Measurements from ENCODE around the gene FAM53A. TPM values are rescaled to one million over a fixed set of nuclear protein-coding genes. Genes with fewer than 3 reads are reported as not detected.

FAM53A gene
- total and polyA plus RNA-seq, 10 of the 15 experiments (the other 5 are each of a cell fraction or from before 2014, with no cell fraction given): 0.02 to 0.87 (median 0.38) TPM; not detected in 2

DNA sequence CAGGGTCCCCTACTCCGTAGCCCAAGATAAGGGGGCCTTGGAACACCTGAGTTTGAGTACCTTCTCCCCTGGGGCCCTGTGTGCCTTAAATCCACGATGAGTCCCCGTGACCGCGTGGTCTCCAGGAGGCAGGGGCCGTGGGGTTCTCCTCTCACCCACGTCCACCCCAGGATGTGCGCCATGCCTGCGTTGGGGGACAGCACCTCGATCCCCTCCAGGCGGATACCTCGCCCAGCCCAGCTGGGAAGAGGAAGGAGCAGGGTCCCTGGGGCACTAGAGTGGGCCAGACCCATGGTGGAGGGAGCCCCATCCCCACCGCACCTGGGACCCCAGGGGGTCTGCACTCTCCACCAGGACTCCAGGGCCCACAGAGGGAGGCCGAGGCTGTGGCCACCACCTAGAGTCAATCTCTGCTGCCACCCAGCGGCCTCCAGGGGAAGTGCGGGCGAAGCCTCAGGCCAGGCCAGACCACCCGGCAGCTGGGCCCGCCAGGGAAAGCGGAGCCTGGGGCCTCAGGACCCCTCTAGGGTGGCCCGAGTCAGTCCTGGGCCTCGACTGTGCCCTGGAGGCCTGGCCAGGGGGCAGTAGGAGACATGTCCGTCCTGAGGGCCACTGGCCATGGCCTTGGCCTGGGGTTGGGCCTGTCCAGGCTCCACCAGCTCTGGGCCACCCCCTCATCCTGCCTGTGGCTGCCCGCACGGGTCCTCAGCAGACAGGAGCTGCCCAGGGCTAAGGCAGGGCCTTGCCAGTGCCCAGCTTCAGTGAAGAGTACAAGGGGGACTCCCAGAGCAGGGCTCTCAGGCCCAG is 55.0 kb downstream of the FAM53A start (continued):
- TF ChIP-seq CHD1 (IDR thresholded peaks at IDR 0.05; ENCODE audit: low read depth, low read length) (no peak), FOS (IDR thresholded peaks at IDR 0.05; ENCODE audit: borderline replicate concordance, extremely low read depth, insufficient read length) (no peak), YY1 (IDR thresholded peaks at IDR 0.05; ENCODE audit: low read depth, low read length) (0 out of 2 replicates have a peak, but pooled peaks have one; percentile 16), RAD21 (IDR thresholded peaks at IDR 0.05; ENCODE audit: insufficient read depth, low read depth, low read length) (peak; percentile 64), EGR1 (IDR thresholded peaks at IDR 0.05; ENCODE audit: borderline replicate concordance in 1 of 2, low read depth in 2 of 2, low read length in 2 of 2) (no peak), SIN3A (IDR thresholded peaks at IDR 0.05; ENCODE audit: low read depth, low read length) (no peak), SMC3 (IDR thresholded peaks at IDR 0.05; ENCODE audit: borderline replicate concordance, low read length) (peak; percentile 35)
- TF ChIP-seq, protein P1, sequence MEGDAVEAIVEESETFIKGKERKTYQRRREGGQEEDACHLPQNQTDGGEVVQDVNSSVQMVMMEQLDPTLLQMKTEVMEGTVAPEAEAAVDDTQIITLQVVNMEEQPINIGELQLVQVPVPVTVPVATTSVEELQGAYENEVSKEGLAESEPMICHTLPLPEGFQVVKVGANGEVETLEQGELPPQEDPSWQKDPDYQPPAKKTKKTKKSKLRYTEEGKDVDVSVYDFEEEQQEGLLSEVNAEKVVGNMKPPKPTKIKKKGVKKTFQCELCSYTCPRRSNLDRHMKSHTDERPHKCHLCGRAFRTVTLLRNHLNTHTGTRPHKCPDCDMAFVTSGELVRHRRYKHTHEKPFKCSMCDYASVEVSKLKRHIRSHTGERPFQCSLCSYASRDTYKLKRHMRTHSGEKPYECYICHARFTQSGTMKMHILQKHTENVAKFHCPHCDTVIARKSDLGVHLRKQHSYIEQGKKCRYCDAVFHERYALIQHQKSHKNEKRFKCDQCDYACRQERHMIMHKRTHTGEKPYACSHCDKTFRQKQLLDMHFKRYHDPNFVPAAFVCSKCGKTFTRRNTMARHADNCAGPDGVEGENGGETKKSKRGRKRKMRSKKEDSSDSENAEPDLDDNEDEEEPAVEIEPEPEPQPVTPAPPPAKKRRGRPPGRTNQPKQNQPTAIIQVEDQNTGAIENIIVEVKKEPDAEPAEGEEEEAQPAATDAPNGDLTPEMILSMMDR (IDR thresholded peaks at IDR 0.05 in 2 of 3, conservative IDR thresholded peaks at IDR 0.05 in 1 of 3; ENCODE audit: control insufficient read depth in 2 of 3, extremely low read depth in 1 of 3, insufficient read depth in 1 of 3, low read depth in 3 of 3, low read length in 3 of 3): peak; percentile 79 to 97 (median 80)
- TF ChIP-seq, protein P2, sequence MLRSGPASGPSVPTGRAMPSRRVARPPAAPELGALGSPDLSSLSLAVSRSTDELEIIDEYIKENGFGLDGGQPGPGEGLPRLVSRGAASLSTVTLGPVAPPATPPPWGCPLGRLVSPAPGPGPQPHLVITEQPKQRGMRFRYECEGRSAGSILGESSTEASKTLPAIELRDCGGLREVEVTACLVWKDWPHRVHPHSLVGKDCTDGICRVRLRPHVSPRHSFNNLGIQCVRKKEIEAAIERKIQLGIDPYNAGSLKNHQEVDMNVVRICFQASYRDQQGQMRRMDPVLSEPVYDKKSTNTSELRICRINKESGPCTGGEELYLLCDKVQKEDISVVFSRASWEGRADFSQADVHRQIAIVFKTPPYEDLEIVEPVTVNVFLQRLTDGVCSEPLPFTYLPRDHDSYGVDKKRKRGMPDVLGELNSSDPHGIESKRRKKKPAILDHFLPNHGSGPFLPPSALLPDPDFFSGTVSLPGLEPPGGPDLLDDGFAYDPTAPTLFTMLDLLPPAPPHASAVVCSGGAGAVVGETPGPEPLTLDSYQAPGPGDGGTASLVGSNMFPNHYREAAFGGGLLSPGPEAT (IDR thresholded peaks at IDR 0.05; ENCODE audit: low read depth): no peak
- TF ChIP-seq, protein P3, sequence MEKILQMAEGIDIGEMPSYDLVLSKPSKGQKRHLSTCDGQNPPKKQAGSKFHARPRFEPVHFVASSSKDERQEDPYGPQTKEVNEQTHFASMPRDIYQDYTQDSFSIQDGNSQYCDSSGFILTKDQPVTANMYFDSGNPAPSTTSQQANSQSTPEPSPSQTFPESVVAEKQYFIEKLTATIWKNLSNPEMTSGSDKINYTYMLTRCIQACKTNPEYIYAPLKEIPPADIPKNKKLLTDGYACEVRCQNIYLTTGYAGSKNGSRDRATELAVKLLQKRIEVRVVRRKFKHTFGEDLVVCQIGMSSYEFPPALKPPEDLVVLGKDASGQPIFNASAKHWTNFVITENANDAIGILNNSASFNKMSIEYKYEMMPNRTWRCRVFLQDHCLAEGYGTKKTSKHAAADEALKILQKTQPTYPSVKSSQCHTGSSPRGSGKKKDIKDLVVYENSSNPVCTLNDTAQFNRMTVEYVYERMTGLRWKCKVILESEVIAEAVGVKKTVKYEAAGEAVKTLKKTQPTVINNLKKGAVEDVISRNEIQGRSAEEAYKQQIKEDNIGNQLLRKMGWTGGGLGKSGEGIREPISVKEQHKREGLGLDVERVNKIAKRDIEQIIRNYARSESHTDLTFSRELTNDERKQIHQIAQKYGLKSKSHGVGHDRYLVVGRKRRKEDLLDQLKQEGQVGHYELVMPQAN (conservative IDR thresholded peaks at IDR 0.05): no peak
- TF ChIP-seq, protein P4, sequence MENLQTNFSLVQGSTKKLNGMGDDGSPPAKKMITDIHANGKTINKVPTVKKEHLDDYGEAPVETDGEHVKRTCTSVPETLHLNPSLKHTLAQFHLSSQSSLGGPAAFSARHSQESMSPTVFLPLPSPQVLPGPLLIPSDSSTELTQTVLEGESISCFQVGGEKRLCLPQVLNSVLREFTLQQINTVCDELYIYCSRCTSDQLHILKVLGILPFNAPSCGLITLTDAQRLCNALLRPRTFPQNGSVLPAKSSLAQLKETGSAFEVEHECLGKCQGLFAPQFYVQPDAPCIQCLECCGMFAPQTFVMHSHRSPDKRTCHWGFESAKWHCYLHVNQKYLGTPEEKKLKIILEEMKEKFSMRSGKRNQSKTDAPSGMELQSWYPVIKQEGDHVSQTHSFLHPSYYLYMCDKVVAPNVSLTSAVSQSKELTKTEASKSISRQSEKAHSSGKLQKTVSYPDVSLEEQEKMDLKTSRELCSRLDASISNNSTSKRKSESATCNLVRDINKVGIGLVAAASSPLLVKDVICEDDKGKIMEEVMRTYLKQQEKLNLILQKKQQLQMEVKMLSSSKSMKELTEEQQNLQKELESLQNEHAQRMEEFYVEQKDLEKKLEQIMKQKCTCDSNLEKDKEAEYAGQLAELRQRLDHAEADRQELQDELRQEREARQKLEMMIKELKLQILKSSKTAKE (IDR thresholded peaks at IDR 0.05; ENCODE audit: low read depth, poor library complexity, severe bottlenecking): no peak

All from GM12878 (cell line).